Adrenal gland (tissue), 5 donors: ENCODE results near the gene TRIM40.

Experiments used
- CTCF ChIP-seq, 6 experiments: fragments of 450-650 bp in 4 of 6; fragments of 200-600 bp in 2 of 6; sonication (generic) in 1 of 6; IDR thresholded peaks; 1 replicate in 5 of 6; 2 replicates in 1 of 6; pipeline versions ENCODE4 v1.5.1 to v1.8.0; 2016 to 2021; ENCODE audit warnings: antibody characterized with exemption in 6 of 6, mild to moderate bottlenecking in 2 of 6, moderate library complexity in 1 of 6
- POLR2A ChIP-seq, 2 donors: fragments of 450-650 bp; IDR thresholded peaks; one replicate each; pipeline ENCODE4 v1.6.1; 2017; ENCODE audit warnings: antibody characterized with exemption in 2 of 2, mild to moderate bottlenecking in 2 of 2, moderate library complexity in 1 of 2
- donor health status: DM: no; HTN: no; CAD: no.

- TF ChIP-seq CTCF (IDR thresholded peaks at IDR 0.05): no peak
- TF ChIP-seq POLR2A (IDR thresholded peaks at IDR 0.05): no peak
These were observed 17.1 kb downstream of the TRIM40 start for GRCh38 chr6:30152910-30153610.
